ENCODE results near the gene RASA2.

- TF ChIP-seq POLR2A (IDR thresholded peaks at IDR 0.05; ENCODE audit: low read depth, low read length), result no peak
- TF ChIP-seq POLR2AphosphoS5 (IDR thresholded peaks at IDR 0.05; ENCODE audit: low read depth, low read length), result no peak
- no peak for TF ChIP-seq PAX5 (IDR thresholded peaks at IDR 0.05; ENCODE audit: insufficient read depth, low read length, severe bottlenecking)
These were observed 44.4 kb upstream of the RASA2 start for GRCh38 chr3:141442446-141442845.
